Keratinocyte (primary cell): Measurements from ENCODE around the gene AGAP1. TPM values are rescaled to one million over a fixed set of nuclear protein-coding genes. Genes with fewer than 3 reads are reported as not detected.

Source experiments
- DNase-seq: peaks from one replicate; pipeline ENCODE4 v3.0.0-alpha.2; 2011; ENCODE audit warnings: low read depth, missing footprints, low spot score
- FAIRE-seq: peaks from 2 replicates; lab custom pipeline; 2011; peaks lifted over from hg19 to GRCh38; lab: Jason Lieb, UNC
- H2AFZ ChIP-seq: 2 replicates; pipeline ENCODE4 v1.6.0; 2012; ENCODE audit warnings: low read length, control low read depth, inconsistent platforms; ENCODE audit not compliant: control insufficient read depth
- H3K27ac ChIP-seq: 2 replicates; pipeline ENCODE4 v1.5.1; 2011; ENCODE audit warnings: low read length; ENCODE audit not compliant: control insufficient read depth, insufficient read depth
- H3K27me3 ChIP-seq: 3 replicates; pipeline ENCODE4 v1.6.0; 2011; ENCODE audit warnings: low read length; ENCODE audit not compliant: control insufficient read depth, insufficient read depth; ENCODE audit errors: extremely low read depth
- H3K36me3 ChIP-seq, 2 experiments: 2 replicates in 1 of 2; 3 replicates in 1 of 2; pipeline ENCODE4 v1.5.1; 2011; ENCODE audit warnings: low read length in 2 of 2, mild to moderate bottlenecking in 1 of 2; ENCODE audit not compliant: control insufficient read depth in 2 of 2, insufficient read depth in 2 of 2; ENCODE audit errors: extremely low read depth in 1 of 2
- H3K4me1 ChIP-seq: 3 replicates; pipeline ENCODE4 v1.5.1; 2011; ENCODE audit warnings: low read length; ENCODE audit not compliant: control insufficient read depth, insufficient read depth; ENCODE audit errors: extremely low read depth
- H3K4me2 ChIP-seq: 3 replicates; pipeline ENCODE4 v1.6.0; 2011; ENCODE audit warnings: low read depth, low read length; ENCODE audit not compliant: control insufficient read depth, insufficient read depth; ENCODE audit errors: extremely low read depth
- H3K4me3 ChIP-seq, 3 experiments: fragments of 200-600 bp in 1 of 3; sonication (generic) in 1 of 3; 2 replicates in 2 of 3; 3 replicates in 1 of 3; pipeline ENCODE4 v1.5.1; 2011 to 2016; ENCODE audit warnings: low read length in 3 of 3, mild to moderate bottlenecking in 3 of 3, control low read depth in 2 of 3, inconsistent platforms in 1 of 3, low read depth in 1 of 3, mixed read lengths in 1 of 3, mixed run types in 1 of 3, moderate library complexity in 1 of 3; ENCODE audit not compliant: control insufficient read depth in 2 of 3, insufficient read depth in 2 of 3; ENCODE audit errors: extremely low read depth in 1 of 3
- H3K79me2 ChIP-seq: 2 replicates; pipeline ENCODE4 v1.6.0; 2012; ENCODE audit warnings: low read length; ENCODE audit not compliant: control insufficient read depth, insufficient read depth
- H3K9ac ChIP-seq: 3 replicates; pipeline ENCODE4 v1.6.0; 2011; ENCODE audit warnings: low read length; ENCODE audit not compliant: control insufficient read depth, insufficient read depth; ENCODE audit errors: extremely low read depth
- H3K9me1 ChIP-seq: 3 replicates; pipeline ENCODE4 v1.6.0; 2011; ENCODE audit warnings: low read length; ENCODE audit not compliant: control insufficient read depth, insufficient read depth; ENCODE audit errors: extremely low read depth
- H3K9me3 ChIP-seq: 2 replicates; pipeline ENCODE4 v1.5.1; 2012; ENCODE audit warnings: low read depth, low read length; ENCODE audit not compliant: control insufficient read depth
- H4K20me1 ChIP-seq: 3 replicates; pipeline ENCODE4 v1.6.0; 2011; ENCODE audit warnings: low read length; ENCODE audit not compliant: control insufficient read depth, insufficient read depth; ENCODE audit errors: extremely low read depth
- CTCF ChIP-seq, 3 experiments: IDR thresholded peaks in 1 of 3; conservative IDR thresholded peaks in 1 of 3; optimal IDR thresholded peaks in 1 of 3; 2 replicates in 2 of 3; 3 replicates in 1 of 3; pipeline versions ENCODE3 to v1.5.1; 2011; ENCODE audit warnings: low read length in 3 of 3, mild to moderate bottlenecking in 3 of 3, moderate library complexity in 2 of 3, control low read depth in 1 of 3, inconsistent platforms in 1 of 3; ENCODE audit not compliant: insufficient read depth in 2 of 3; ENCODE audit errors: extremely low read depth in 1 of 3
- EZH2 ChIP-seq: IDR thresholded peaks from one replicate; pipeline ENCODE4 v1.6.1; 2012; ENCODE audit warnings: inconsistent platforms, mild to moderate bottlenecking, low read length, moderate library complexity
- dilution Hi-C: fragments of 300-500 bp; cut with MboI; formaldehyde crosslinking; loops from one replicate; pipeline ENCODE4 v1.7.0; 2020; ENCODE audit warnings: low sequenced_read_pairs; ENCODE audit not compliant: extremely low pct_ligation_motif_present
- polyA plus RNA-seq, 5 experiments: library from polyadenylated mRNA; depleted of rRNA in 3 of 5; stranded (reverse) in 3 of 5; stranded (forward) in 1 of 5; unstranded in 1 of 5; fragments of >200 nt; gene quantifications; 1 replicate in 1 of 5; 2 replicates in 3 of 5; 3 replicates in 1 of 5; pipeline versions ENCODE4 v1.2.1 to v1.2.3, GENCODE V29; 2011 to 2012; ENCODE audit warnings: missing spikeins in 2 of 5, low read depth in 1 of 5, low replicate concordance in 1 of 5

Gene AGAP1
- polyA plus RNA-seq, 1 donor (not counting 4 experiments of a cell fraction or from before 2014, with no cell fraction given), result 12.6 TPM

GRCh38 chr2:235737840-235738239 lies 244.0 kb downstream of the AGAP1 start:
- no peaks in the 10 kb centered on the region for H3K36me3 ChIP-seq
- no peaks in the 10 kb centered on the region for H3K9me1 ChIP-seq
- H2AFZ ChIP-seq, result no peak overlapping the region
- FAIRE-seq (no peak), DNase-seq (no peak)
- H3K27me3 ChIP-seq, result no peaks in the 10 kb centered on the region
- H4K20me1 ChIP-seq, result no peaks in the 10 kb centered on the region
- H3K4me1 ChIP-seq, result no peaks in the 10 kb centered on the region
- no peak for TF ChIP-seq CTCF (optimal IDR thresholded peaks at IDR 0.05 in 1 of 3, IDR thresholded peaks at IDR 0.05 in 1 of 3, conservative IDR thresholded peaks at IDR 0.05 in 1 of 3; ENCODE audit: extremely low read depth in 1 of 3, insufficient read depth in 2 of 3, low read length in 3 of 3)
- TF ChIP-seq EZH2, result no peak
- H3K79me2 ChIP-seq, result no peaks in the 10 kb centered on the region
- H3K9ac ChIP-seq, result no peak overlapping the region
- dilution Hi-C loops, result no loop called here
- no peak overlapping the region for H3K27ac ChIP-seq
- H3K9me3 ChIP-seq, result no peaks in the 10 kb centered on the region
- no peak overlapping the region for H3K4me3 ChIP-seq
- H3K4me2 ChIP-seq, result no peak overlapping the region

DNA sequence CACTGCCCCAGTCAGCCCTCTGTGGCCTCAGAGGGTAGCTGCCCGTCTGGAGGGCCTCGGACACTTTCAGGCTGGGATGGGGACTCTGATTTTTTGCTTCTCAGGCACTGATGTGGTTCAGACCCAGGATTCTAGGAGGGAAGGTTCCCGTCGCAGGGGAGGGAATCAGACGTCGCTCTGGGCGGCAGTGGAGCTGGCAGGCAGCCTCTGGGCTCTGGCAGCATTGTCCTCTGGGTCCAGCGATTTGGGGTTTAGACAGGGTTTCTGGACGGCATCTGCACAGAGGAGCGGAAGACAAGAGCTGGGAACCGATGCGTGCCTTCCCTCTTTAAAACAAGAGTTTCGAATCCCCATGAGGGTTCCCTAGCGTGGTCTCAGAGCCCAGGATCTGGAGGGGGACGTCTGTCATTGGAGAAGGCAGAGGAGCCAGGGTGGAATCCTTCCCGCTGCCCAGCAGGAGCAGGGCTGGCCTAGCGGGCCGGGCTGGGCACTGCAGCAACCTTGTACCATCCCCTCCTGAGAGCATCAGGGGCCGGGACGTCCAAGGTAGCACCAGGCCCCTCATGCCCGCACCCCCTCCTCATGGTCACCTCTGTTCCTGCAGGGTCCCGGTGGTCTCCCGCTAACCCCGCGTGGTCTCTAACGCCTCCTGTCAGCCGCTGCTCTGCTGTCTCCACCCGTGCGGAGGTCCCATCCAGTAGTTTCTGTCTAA lies 246.0 kb downstream of the AGAP1 start:
- DNase-seq (no peak), FAIRE-seq (no peak)
- TF ChIP-seq EZH2 (no peak), CTCF (optimal IDR thresholded peaks at IDR 0.05 in 1 of 3, IDR thresholded peaks at IDR 0.05 in 1 of 3, conservative IDR thresholded peaks at IDR 0.05 in 1 of 3; ENCODE audit: extremely low read depth in 1 of 3, insufficient read depth in 2 of 3, low read length in 3 of 3) (no peak)
- no peak overlapping the region for H3K9ac ChIP-seq
- H2AFZ ChIP-seq, result no peak overlapping the region
- no peak overlapping the region for H3K4me3 ChIP-seq
- dilution Hi-C loops, result no loop called here
- H4K20me1 ChIP-seq, result no peaks in the 10 kb centered on the region
- no peaks in the 10 kb centered on the region for H3K9me3 ChIP-seq
- no peaks in the 10 kb centered on the region for H3K79me2 ChIP-seq
- no peaks in the 10 kb centered on the region for H3K27me3 ChIP-seq
- H3K36me3 ChIP-seq, result no peaks in the 10 kb centered on the region
- H3K27ac ChIP-seq, result no peak overlapping the region
- H3K4me1 ChIP-seq, result no peaks in the 10 kb centered on the region
- no peaks in the 10 kb centered on the region for H3K9me1 ChIP-seq
- no peak overlapping the region for H3K4me2 ChIP-seq
